ENCODE measurements around the gene PHEX.

- TF ChIP-seq ARNTL (CRISPR knock-in tag; IDR thresholded peaks at IDR 0.05; ENCODE audit: borderline replicate concordance, low read depth) (no peak), GLIS3 (CRISPR knock-in tag; IDR thresholded peaks at IDR 0.05) (no peak), BACH2 (CRISPR knock-in tag; IDR thresholded peaks at IDR 0.05; ENCODE audit: borderline replicate concordance) (no peak), ZNF8 (CRISPR knock-in tag; IDR thresholded peaks at IDR 0.05) (no peak), ZFP30 (CRISPR knock-in tag; IDR thresholded peaks at IDR 0.05) (no peak), TSHZ2 (CRISPR knock-in tag; IDR thresholded peaks at IDR 0.05) (no peak), POU6F1 (CRISPR knock-in tag; IDR thresholded peaks at IDR 0.05; ENCODE audit: borderline replicate concordance, low read depth) (no peak)
- TF ChIP-seq, protein P1, sequence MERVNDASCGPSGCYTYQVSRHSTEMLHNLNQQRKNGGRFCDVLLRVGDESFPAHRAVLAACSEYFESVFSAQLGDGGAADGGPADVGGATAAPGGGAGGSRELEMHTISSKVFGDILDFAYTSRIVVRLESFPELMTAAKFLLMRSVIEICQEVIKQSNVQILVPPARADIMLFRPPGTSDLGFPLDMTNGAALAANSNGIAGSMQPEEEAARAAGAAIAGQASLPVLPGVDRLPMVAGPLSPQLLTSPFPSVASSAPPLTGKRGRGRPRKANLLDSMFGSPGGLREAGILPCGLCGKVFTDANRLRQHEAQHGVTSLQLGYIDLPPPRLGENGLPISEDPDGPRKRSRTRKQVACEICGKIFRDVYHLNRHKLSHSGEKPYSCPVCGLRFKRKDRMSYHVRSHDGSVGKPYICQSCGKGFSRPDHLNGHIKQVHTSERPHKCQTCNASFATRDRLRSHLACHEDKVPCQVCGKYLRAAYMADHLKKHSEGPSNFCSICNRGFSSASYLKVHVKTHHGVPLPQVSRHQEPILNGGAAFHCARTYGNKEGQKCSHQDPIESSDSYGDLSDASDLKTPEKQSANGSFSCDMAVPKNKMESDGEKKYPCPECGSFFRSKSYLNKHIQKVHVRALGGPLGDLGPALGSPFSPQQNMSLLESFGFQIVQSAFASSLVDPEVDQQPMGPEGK (CRISPR knock-in tag; IDR thresholded peaks at IDR 0.05; ENCODE audit: borderline replicate concordance), result no peak
These were observed 63.2 kb downstream of the PHEX start for GRCh38 chrX:22095286-22095685.
